Esophagus muscularis mucosa (tissue), 4 donors: ENCODE measurements around the gene KCMF1. TPM values are rescaled to one million over a fixed set of nuclear protein-coding genes. Genes with fewer than 3 reads are reported as not detected.

Experiments
- DNase-seq: peaks from one replicate; pipeline ENCODE4 v3.0.0-alpha.2; 2017; ENCODE audit errors: extremely low spot score
- H3K27ac ChIP-seq, 4 donors: fragments of 200-600 bp; sonication (generic); replicated peaks in 1 of 4; 1 replicate in 3 of 4; 2 replicates in 1 of 4; pipeline ENCODE4 v1.5.1; 2016 to 2019; ENCODE audit warnings: mild to moderate bottlenecking in 1 of 4
- H3K27me3 ChIP-seq, 4 donors: fragments of 200-600 bp; sonication (generic); one replicate each; pipeline versions ENCODE4 v1.5.1 to v1.6.0; 2016 to 2019
- H3K36me3 ChIP-seq, 4 donors: fragments of 200-600 bp; sonication (generic); one replicate each; pipeline ENCODE4 v1.5.1; 2016 to 2019
- H3K4me1 ChIP-seq, 4 donors: fragments of 200-600 bp; sonication (generic); one replicate each; pipeline ENCODE4 v1.5.1; 2016 to 2019
- H3K4me3 ChIP-seq, 4 donors: fragments of 200-600 bp; sonication (generic); 1 replicate in 2 of 4; 2 replicates in 2 of 4; pipeline ENCODE4 v1.5.1; 2016 to 2019; ENCODE audit warnings: mild to moderate bottlenecking in 4 of 4, moderate library complexity in 1 of 4
- H3K9me3 ChIP-seq, 4 donors: fragments of 200-600 bp; sonication (generic); 1 replicate in 3 of 4; 2 replicates in 1 of 4; pipeline ENCODE4 v1.5.1; 2016 to 2019
- CTCF ChIP-seq, 3 experiments: fragments of 200-600 bp in 2 of 3; fragments of 450-650 bp in 1 of 3; sonication (generic) in 2 of 3; IDR thresholded peaks; one replicate each; pipeline ENCODE4 v1.5.1; 2017 to 2019; ENCODE audit warnings: antibody characterized with exemption in 3 of 3, mild to moderate bottlenecking in 2 of 3, moderate library complexity in 1 of 3
- EP300 ChIP-seq: sonication (generic); formaldehyde crosslinking; IDR thresholded peaks from one replicate; pipeline ENCODE4 v1.6.1; 2017; ENCODE audit warnings: antibody characterized with exemption
- POLR2A ChIP-seq: fragments of 450-650 bp; IDR thresholded peaks from one replicate; pipeline ENCODE4 v1.6.1; 2017; ENCODE audit warnings: antibody characterized with exemption, moderate library complexity, mild to moderate bottlenecking, low read depth
- POLR2AphosphoS5 ChIP-seq, 2 donors: sonication (generic); formaldehyde crosslinking; IDR thresholded peaks; one replicate each; pipeline ENCODE4 v1.6.1; 2017; ENCODE audit warnings: antibody characterized with exemption in 2 of 2
- WGBS: methylation state at CpG from one replicate; pipeline ENCODE4 v1.1.5; 2018; 5-methylcytosine and 5-hydroxymethylcytosine counted together
- intact Hi-C: fragments of 100-400 bp; cut with DNase I; formaldehyde crosslinking; loops from one replicate; pipeline ENCODE4 v1.15.1; 2023
- total RNA-seq, 4 donors: library from RNA; depleted of rRNA; stranded (reverse); fragments of >200 nt; gene quantifications; one replicate each; pipeline versions ENCODE4 v1.1.0 to v1.2.1, GENCODE V29; 2016

The KCMF1 gene
- total RNA-seq, 4 donors from 2014 or later: 48.0 to 73.1 (median 65.4) TPM

GRCh38 chr2:85071096-85071495 lies 100.1 kb downstream of the KCMF1 start:
- H3K9me3 ChIP-seq: no peaks in the 10 kb centered on the region
- H3K4me3 ChIP-seq: no peak overlapping the region
- H3K27me3 ChIP-seq: no peaks in the 10 kb centered on the region
- WGBS: 78% methylated on average over 3 of the region's 3 CpGs
- H3K4me1 ChIP-seq: peaks cover 3 to 16% (median 10%) of the 10 kb centered on the region in 4 donors
- H3K27ac ChIP-seq: no peak overlapping the region
- H3K36me3 ChIP-seq: no peaks in the 10 kb centered on the region
- TF ChIP-seq POLR2AphosphoS5 (IDR thresholded peaks at IDR 0.05) (no peak), CTCF (IDR thresholded peaks at IDR 0.05) (no peak), EP300 (no peak), POLR2A (no peak)
- intact Hi-C loops: no loop called here
- DNase-seq: no peak

GRCh38 chr2:85073033-85073432 lies 102.1 kb downstream of the KCMF1 start:
- Histone ChIP-seq H3K4me1 (no peaks in the 10 kb centered on the region), H3K27ac (no peak overlapping the region), H3K27me3 (peaks cover 0 to 4% (median 0%) of the 10 kb centered on the region in 4 donors), H3K4me3 (no peak overlapping the region), H3K36me3 (no peaks in the 10 kb centered on the region), H3K9me3 (no peaks in the 10 kb centered on the region)
- TF ChIP-seq EP300 (no peak), CTCF (IDR thresholded peaks at IDR 0.05) (no peak), POLR2AphosphoS5 (IDR thresholded peaks at IDR 0.05) (no peak), POLR2A (no peak)
- 85% methylated on average over 3 of the region's 3 CpGs for WGBS
- DNase-seq: no peak
- intact Hi-C loops: no loop called here

GRCh38 chr2:85076618-85077274 lies 105.8 kb downstream of the KCMF1 start:
- Histone ChIP-seq H3K4me3 (no peak overlapping the region), H3K36me3 (no peaks in the 10 kb centered on the region), H3K9me3 (peaks cover 0 to 3% (median under 1%) of the 10 kb centered on the region in 4 donors), H3K27me3 (peaks cover 0 to 4% (median 0%) of the 10 kb centered on the region in 4 donors), H3K4me1 (no peaks in the 10 kb centered on the region), H3K27ac (no peak overlapping the region)
- TF ChIP-seq EP300 (no peak), POLR2AphosphoS5 (IDR thresholded peaks at IDR 0.05) (no peak), CTCF (IDR thresholded peaks at IDR 0.05) (no peak), POLR2A (no peak)
- intact Hi-C loops: no loop called here
- peak; percentile 37 for DNase-seq
- 95% methylated on average over 8 of the region's 9 CpGs for WGBS

GRCh38 chr2:85077859-85078419 lies 107.0 kb downstream of the KCMF1 start:
- Histone ChIP-seq H3K36me3 (no peaks in the 10 kb centered on the region), H3K9me3 (peaks cover 0 to 9% (median 5%) of the 10 kb centered on the region in 4 donors), H3K27me3 (peaks cover 0 to 9% (median 0%) of the 10 kb centered on the region in 4 donors), H3K27ac (no peak overlapping the region), H3K4me3 (no peak overlapping the region), H3K4me1 (no peaks in the 10 kb centered on the region)
- 84% methylated on average over 4 of the region's 5 CpGs for WGBS
- no peak for TF ChIP-seq CTCF (IDR thresholded peaks at IDR 0.05)
- no peak for TF ChIP-seq POLR2AphosphoS5 (IDR thresholded peaks at IDR 0.05)
- TF ChIP-seq EP300: no peak
- DNase-seq: peak; percentile 57
- intact Hi-C loops: no loop called here
